Neuronal stem cell (in vitro differentiated cells): Measurements from ENCODE around the gene OR8G5. TPM values are rescaled to one million over a fixed set of nuclear protein-coding genes. Genes with fewer than 3 reads are reported as not detected.

Experiments
- DNase-seq: peaks from one replicate; pipeline ENCODE4 v3.0.0-alpha.2; 2013; ENCODE audit warnings: low spot score
- H2AFZ ChIP-seq: one replicate; pipeline ENCODE4 v1.6.1; 2013; ENCODE audit warnings: mild to moderate bottlenecking, low read length, inconsistent platforms
- H2AK5ac ChIP-seq: 2 replicates; pipeline ENCODE4 v1.6.1; 2013; ENCODE audit warnings: low read depth, mild to moderate bottlenecking, inconsistent platforms, low read length, moderate library complexity, mixed read lengths
- H2BK120ac ChIP-seq: 2 replicates; pipeline ENCODE4 v1.6.1; 2013; ENCODE audit warnings: low read depth, mild to moderate bottlenecking, inconsistent platforms, low read length, moderate library complexity, mixed read lengths
- H2BK12ac ChIP-seq: one replicate; pipeline ENCODE4 v1.6.1; 2013; ENCODE audit warnings: low read length, inconsistent platforms
- H2BK15ac ChIP-seq: 2 replicates; pipeline ENCODE4 v1.6.1; 2013; ENCODE audit warnings: mild to moderate bottlenecking, low read length, inconsistent platforms, mixed read lengths
- H2BK5ac ChIP-seq: one replicate; pipeline ENCODE4 v1.6.1; 2013; ENCODE audit warnings: inconsistent platforms, mild to moderate bottlenecking, low read length, moderate library complexity
- H3K14ac ChIP-seq: one replicate; pipeline ENCODE4 v1.6.1; 2013; ENCODE audit warnings: low read length, inconsistent platforms
- H3K18ac ChIP-seq: 2 replicates; pipeline ENCODE4 v1.6.1; 2013; ENCODE audit warnings: low read length, inconsistent platforms
- H3K23ac ChIP-seq: 2 replicates; pipeline ENCODE4 v1.6.1; 2013; ENCODE audit warnings: low read depth, mild to moderate bottlenecking, mixed read lengths, low read length, inconsistent platforms; ENCODE audit not compliant: poor library complexity
- H3K27ac ChIP-seq: replicated peaks from 3 replicates; pipeline ENCODE4 v1.5.1; 2013; ENCODE audit warnings: low read length, inconsistent platforms
- H3K27me3 ChIP-seq, 3 experiments: 2 replicates each; pipeline ENCODE4 v1.6.1; 2013; ENCODE audit warnings: low read length in 3 of 3, mild to moderate bottlenecking in 2 of 3, inconsistent platforms in 1 of 3, low read depth in 1 of 3, mixed read lengths in 1 of 3, moderate library complexity in 1 of 3; ENCODE audit not compliant: control insufficient read depth in 3 of 3, insufficient read depth in 3 of 3
- H3K36me3 ChIP-seq, 2 donors: replicated peaks in 1 of 2; 2 replicates each; pipeline ENCODE4 v1.6.1; 2013; ENCODE audit warnings: low read length in 2 of 2; ENCODE audit not compliant: control insufficient read depth in 2 of 2, insufficient read depth in 2 of 2
- H3K4ac ChIP-seq: 2 replicates; pipeline ENCODE4 v1.6.1; 2013; ENCODE audit warnings: inconsistent platforms, mild to moderate bottlenecking, low read length, moderate library complexity
- H3K4me1 ChIP-seq, 2 donors: 1 replicate in 1 of 2; 2 replicates in 1 of 2; pipeline ENCODE4 v1.6.1; 2013; ENCODE audit warnings: low read length in 2 of 2, low read depth in 1 of 2; ENCODE audit not compliant: control insufficient read depth in 2 of 2, insufficient read depth in 1 of 2
- H3K4me2 ChIP-seq: one replicate; pipeline ENCODE4 v1.6.1; 2013; ENCODE audit warnings: mild to moderate bottlenecking, low read length, inconsistent platforms; ENCODE audit not compliant: insufficient read depth, poor library complexity, severe bottlenecking
- H3K4me3 ChIP-seq, 2 donors: 2 replicates each; pipeline ENCODE4 v1.5.1; 2013; ENCODE audit warnings: low read length in 2 of 2, mild to moderate bottlenecking in 2 of 2, inconsistent platforms in 1 of 2, moderate library complexity in 1 of 2
- H3K79me1 ChIP-seq: one replicate; pipeline ENCODE4 v1.6.1; 2013; ENCODE audit warnings: low read depth, mild to moderate bottlenecking, inconsistent platforms, low read length, moderate library complexity
- H3K9ac ChIP-seq: one replicate; pipeline ENCODE4 v1.6.1; 2013; ENCODE audit warnings: mild to moderate bottlenecking, low read depth, low read length, inconsistent platforms; ENCODE audit not compliant: poor library complexity
- H3K9me3 ChIP-seq, 2 donors: replicated peaks in 1 of 2; 2 replicates each; pipeline versions ENCODE3 to v1.6.1; 2013; ENCODE audit warnings: low read length in 2 of 2, mild to moderate bottlenecking in 2 of 2, inconsistent platforms in 1 of 2, low read depth in 1 of 2, mixed read lengths in 1 of 2, moderate library complexity in 1 of 2; ENCODE audit not compliant: control insufficient read depth in 2 of 2, insufficient read depth in 1 of 2
- H4K8ac ChIP-seq: one replicate; pipeline ENCODE4 v1.6.1; 2013; ENCODE audit warnings: low read depth, mild to moderate bottlenecking, inconsistent platforms, low read length, moderate library complexity
- H4K91ac ChIP-seq: one replicate; pipeline ENCODE4 v1.6.1; 2013; ENCODE audit warnings: low read length, low read depth, mild to moderate bottlenecking, inconsistent platforms; ENCODE audit not compliant: poor library complexity
- WGBS, 2 donors: extraction: QIAGEN DNeasy Blood & Tissue Kit; methylation state at CpG; one replicate each; pipeline ENCODE4 v1.1.7; 2013; ENCODE audit warnings: missing lambda C conversion rate in 2 of 2, mixed read lengths in 1 of 2; ENCODE audit not compliant: insufficient read length in 2 of 2, insufficient replicate concordance in 1 of 2; ENCODE audit errors: extremely low coverage in 2 of 2; 5-methylcytosine and 5-hydroxymethylcytosine counted together
- polyA plus RNA-seq, 2 experiments: library from polyadenylated mRNA; stranded (reverse); fragments of 200-250 nt; gene quantifications; one replicate each; pipeline ENCODE4 v1.2.3, GENCODE V29; 2013

Gene OR8G5, protein sequence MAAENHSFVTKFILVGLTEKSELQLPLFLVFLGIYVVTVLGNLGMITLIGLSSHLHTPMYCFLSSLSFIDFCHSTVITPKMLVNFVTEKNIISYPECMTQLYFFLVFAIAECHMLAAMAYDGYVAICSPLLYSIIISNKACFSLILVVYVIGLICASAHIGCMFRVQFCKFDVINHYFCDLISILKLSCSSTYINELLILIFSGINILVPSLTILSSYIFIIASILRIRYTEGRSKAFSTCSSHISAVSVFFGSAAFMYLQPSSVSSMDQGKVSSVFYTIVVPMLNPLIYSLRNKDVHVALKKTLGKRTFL
- polyA plus RNA-seq (2013, experiment 1 of 2), result not detected
- not detected for polyA plus RNA-seq (2013, experiment 2 of 2)

DNA sequence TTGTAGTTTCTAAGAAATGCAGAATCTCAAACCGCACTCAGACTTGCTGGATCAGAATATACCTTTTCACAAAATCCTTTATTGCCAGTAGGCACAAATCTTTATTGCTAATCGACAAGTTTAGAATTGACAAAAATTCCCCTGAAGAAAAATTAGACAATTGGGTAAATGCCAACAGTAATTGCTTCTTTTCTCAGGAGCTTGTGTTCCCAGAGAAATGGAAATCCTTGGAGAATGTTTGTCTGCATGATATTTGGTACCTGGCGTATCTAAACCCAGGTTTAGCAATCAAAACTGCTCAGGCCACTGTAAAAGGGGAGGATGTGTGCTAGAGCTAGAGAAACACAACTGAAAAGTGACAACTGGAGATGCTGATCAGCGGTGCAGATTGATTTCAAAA lies at the start of gene OR8G5:
Gene OR8G5, plus strand, starts transcription at position 301 of the 400 bp plus-strand sequence. CDS start 8,556 bp downstream, outside the sequence.
- no peak within 1 kb of the TSS for H2BK15ac ChIP-seq
- no peaks in the 10 kb centered on the region for H3K79me1 ChIP-seq
- H3K9me3 ChIP-seq, result no peaks in the 10 kb centered on the region
- H3K18ac ChIP-seq, result no peak within 1 kb of the TSS
- H4K91ac ChIP-seq, result no peak within 1 kb of the TSS
- H3K27ac ChIP-seq, result no peak within 1 kb of the TSS
- no peak within 1 kb of the TSS for H3K23ac ChIP-seq
- H2BK12ac ChIP-seq, result no peak within 1 kb of the TSS
- H3K14ac ChIP-seq, result no peak within 1 kb of the TSS
- no peaks in the 10 kb centered on the region for H3K36me3 ChIP-seq
- no peak within 1 kb of the TSS for H2BK120ac ChIP-seq
- H2BK5ac ChIP-seq, result no peak within 1 kb of the TSS
- no peak within 1 kb of the TSS for H2AK5ac ChIP-seq
- H3K4me1 ChIP-seq, result no peaks in the 10 kb centered on the region
- no peak for DNase-seq
- H2AFZ ChIP-seq, result no peak within 1 kb of the TSS
- H3K4me2 ChIP-seq, result no peak within 1 kb of the TSS
- no CpG with 5 or more reads among the region's 4 CpGs for WGBS, 2 donors
- H3K4me3 ChIP-seq, result no peak within 1 kb of the TSS
- no peak within 1 kb of the TSS for H3K4ac ChIP-seq
- H4K8ac ChIP-seq, result no peak within 1 kb of the TSS
- H3K27me3 ChIP-seq, result no peaks in the 10 kb centered on the region
- no peak within 1 kb of the TSS for H3K9ac ChIP-seq

DNA sequence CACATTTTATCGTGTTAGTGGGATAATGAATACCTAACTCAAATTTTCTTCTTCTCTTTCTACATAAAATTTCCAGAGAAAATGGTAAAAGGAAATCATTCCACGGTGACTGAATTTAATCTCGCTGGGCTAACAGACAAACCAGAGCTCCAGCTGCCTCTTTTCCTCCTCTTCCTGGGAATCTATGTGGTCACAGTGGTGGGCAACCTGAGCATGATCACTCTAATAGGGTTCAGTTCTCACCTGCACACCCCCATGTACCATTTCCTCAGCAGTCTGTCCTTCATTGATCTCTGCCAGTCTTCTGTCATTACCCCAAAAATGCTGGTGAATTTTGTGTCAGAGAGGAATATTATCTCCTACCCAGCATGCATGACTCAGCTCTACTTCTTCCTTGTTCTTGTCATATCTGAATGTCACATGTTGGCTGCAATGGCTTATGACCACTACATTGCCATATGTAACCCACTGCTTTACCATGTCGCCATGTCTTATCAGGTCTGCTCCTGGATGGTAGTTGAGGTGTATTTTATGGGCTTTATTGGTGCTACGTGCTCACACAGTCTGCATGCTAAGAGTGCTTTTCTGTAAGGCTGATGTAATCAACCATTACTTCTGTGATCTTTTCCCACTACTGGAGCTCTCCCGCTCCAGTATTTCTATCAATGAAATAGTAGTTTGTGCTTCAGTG lies 48.9 kb upstream of the OR8G5 start:
- H2BK12ac ChIP-seq, result no peak overlapping the region
- H3K27ac ChIP-seq, result no peak overlapping the region
- H4K8ac ChIP-seq, result no peak overlapping the region
- H3K14ac ChIP-seq, result no peak overlapping the region
- H3K4me2 ChIP-seq, result no peak overlapping the region
- no peak overlapping the region for H2BK5ac ChIP-seq
- no peaks in the 10 kb centered on the region for H3K79me1 ChIP-seq
- H3K4me3 ChIP-seq, result no peak overlapping the region
- H2AFZ ChIP-seq, result no peak overlapping the region
- no peak overlapping the region for H3K9ac ChIP-seq
- no CpG with 5 or more reads among the region's 6 CpGs for WGBS, 2 donors
- H2BK15ac ChIP-seq, result no peak overlapping the region
- no peak for DNase-seq
- no peak overlapping the region for H3K23ac ChIP-seq
- no peaks in the 10 kb centered on the region for H3K4me1 ChIP-seq
- H3K9me3 ChIP-seq, result peaks cover 0 to 2% of the 10 kb centered on the region in 2 donors
- no peak overlapping the region for H2AK5ac ChIP-seq
- H3K27me3 ChIP-seq, result peaks cover 0 to 2% (median 0%) of the 10 kb centered on the region in 3 experiments
- H2BK120ac ChIP-seq, result no peak overlapping the region
- no peaks in the 10 kb centered on the region for H3K36me3 ChIP-seq
- H3K18ac ChIP-seq, result no peak overlapping the region
- H4K91ac ChIP-seq, result no peak overlapping the region
- H3K4ac ChIP-seq, result no peak overlapping the region

DNA sequence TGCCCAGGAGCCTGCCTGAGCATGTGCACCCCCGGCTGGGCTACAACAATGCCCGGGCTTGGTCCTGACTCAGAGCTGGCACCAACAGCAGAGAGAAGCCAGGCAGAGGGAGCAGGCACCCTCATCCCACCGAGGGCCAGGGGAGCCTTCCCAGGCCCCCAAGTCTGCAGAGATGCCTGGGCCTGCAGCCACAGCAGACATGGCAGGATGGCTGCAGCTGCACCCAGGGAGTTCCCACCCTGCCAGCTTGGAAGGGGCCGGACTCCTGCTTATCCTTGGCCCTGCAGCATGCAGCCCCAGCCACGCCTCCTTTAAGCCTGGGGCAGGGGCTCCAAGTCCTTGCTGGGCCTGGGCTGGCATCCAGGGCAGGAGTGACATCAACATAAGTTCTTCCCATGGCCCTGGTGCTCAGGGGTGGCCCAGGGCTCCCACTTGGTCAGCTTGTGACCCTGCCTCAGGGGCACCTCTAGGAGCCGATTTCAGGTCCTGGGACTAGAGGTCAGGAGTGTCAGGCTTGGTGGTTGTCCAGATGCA lies 46.3 kb upstream of the OR8G5 start:
- no CpG with 5 or more reads among the region's 6 CpGs for WGBS, 2 donors
- Histone ChIP-seq H3K4ac (no peak overlapping the region), H2BK15ac (no peak overlapping the region), H3K36me3 (no peaks in the 10 kb centered on the region), H3K27me3 (no peaks in the 10 kb centered on the region), H2AFZ (no peak overlapping the region), H3K23ac (no peak overlapping the region), H3K27ac (no peak overlapping the region), H3K79me1 (no peaks in the 10 kb centered on the region), H2BK120ac (no peak overlapping the region), H3K9me3 (peaks cover 0 to 2% of the 10 kb centered on the region in 2 donors), H2BK5ac (no peak overlapping the region), H3K9ac (no peak overlapping the region), H3K18ac (peak overlapping the region; percentile 65), H4K91ac (no peak overlapping the region), H2AK5ac (peak overlapping the region; percentile 25), H2BK12ac (no peak overlapping the region), H3K4me2 (no peak overlapping the region), H3K14ac (peak overlapping the region; percentile 65), H3K4me3 (no peak overlapping the region), H3K4me1 (no peaks in the 10 kb centered on the region), H4K8ac (no peak overlapping the region)
- DNase-seq, result no peak

DNA sequence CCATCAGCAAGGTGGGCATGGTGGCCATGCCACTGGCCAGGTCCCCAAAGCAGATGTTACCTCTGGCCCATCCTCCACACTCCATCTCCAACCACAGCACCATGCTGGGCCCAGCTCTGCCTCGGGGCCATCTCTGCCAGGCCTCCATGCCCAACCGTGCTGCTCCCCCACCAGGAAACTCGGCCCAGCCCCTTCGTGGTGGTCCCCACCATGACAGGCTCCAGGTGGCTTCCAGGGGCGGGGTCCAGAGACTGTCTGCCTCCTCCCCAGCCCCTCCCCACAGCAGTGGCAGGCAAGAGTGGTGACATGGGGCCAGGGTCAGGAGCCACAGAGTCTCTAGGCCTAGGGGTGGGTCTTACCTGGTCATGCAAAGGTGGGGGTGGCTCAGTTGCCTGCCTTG lies 45.8 kb upstream of the OR8G5 start:
- no peaks in the 10 kb centered on the region for H3K27me3 ChIP-seq

More for the DNA sequence above, 45.8 kb upstream of the OR8G5 start:
- Histone ChIP-seq H3K4me3 (no peak overlapping the region), H2AK5ac (peak overlapping the region; percentile 95), H3K36me3 (no peaks in the 10 kb centered on the region), H3K4me1 (no peaks in the 10 kb centered on the region), H3K27ac (no peak overlapping the region), H2BK15ac (no peak overlapping the region), H4K8ac (no peak overlapping the region), H3K23ac (peak overlapping the region; percentile 25), H2BK5ac (no peak overlapping the region), H3K4ac (no peak overlapping the region), H3K79me1 (no peaks in the 10 kb centered on the region), H3K4me2 (no peak overlapping the region), H3K9me3 (peaks cover 0 to 2% of the 10 kb centered on the region in 2 donors), H4K91ac (no peak overlapping the region), H2AFZ (no peak overlapping the region), H2BK120ac (no peak overlapping the region), H2BK12ac (no peak overlapping the region), H3K18ac (peak overlapping the region; percentile 49), H3K9ac (no peak overlapping the region), H3K14ac (no peak overlapping the region)
- no CpG with 5 or more reads among the region's 5 CpGs for WGBS, 2 donors
- DNase-seq, result no peak
